ENCODE results near the gene USP40. TPM values are rescaled to one million over a fixed set of nuclear protein-coding genes. Genes with fewer than 3 reads are reported as not detected.

USP40 gene
- total RNA-seq, 2 experiments from 2014 or later: 0.51 to 1.7 TPM

- no peak overlapping the region for H3K4me3 ChIP-seq (ENCODE audit: low read depth, low read length, poor library complexity, severe bottlenecking)
- BruUV-seq (replicated peaks): no TSS peak
- no peak overlapping the region for H3K27ac ChIP-seq (ENCODE audit: low read depth, low read length, poor library complexity, severe bottlenecking)
- ChIA-PET CTCF (ENCODE audit: unreplicated experiment) (no interaction called here), POLR2A (interaction anchor here (0.7 kb wide), 1 partner anchor 176 kb away, joined by 4 read pairs; no protein-coding TSS in a partner anchor)
- H2AFZ ChIP-seq (ENCODE audit: low read length): no peak overlapping the region
- no peak for DNase-seq (ENCODE audit: low spot score)
- no peak for TF ChIP-seq EZH2phosphoT487 (IDR thresholded peaks at IDR 0.05; ENCODE audit: borderline replicate concordance, low read depth, low read length)
- no peak for TF ChIP-seq CTCF (conservative IDR thresholded peaks at IDR 0.05; ENCODE audit: low read length)
- no peaks in the 10 kb centered on the region for H3K9me3 ChIP-seq (ENCODE audit: low read length)
- no peaks in the 10 kb centered on the region for H3K79me2 ChIP-seq (ENCODE audit: insufficient read depth, low read depth, low read length)
- intact Hi-C loops (cut with micrococcal nuclease; ENCODE audit: unreplicated experiment): no loop called here
- H3K9me2 ChIP-seq (ENCODE audit: insufficient read depth, low read length): no peaks in the 10 kb centered on the region
- no peaks in the 10 kb centered on the region for H4K20me1 ChIP-seq (ENCODE audit: insufficient read depth, low read length)
- H3K36me3 ChIP-seq (ENCODE audit: insufficient read depth, low read length): peaks cover 93% of the 10 kb centered on the region
- H3K4me2 ChIP-seq (ENCODE audit: low read length): no peak overlapping the region
- no peaks in the 10 kb centered on the region for H3K4me1 ChIP-seq (ENCODE audit: insufficient read depth, low read length, poor library complexity, severe bottlenecking)
Measured at GRCh38 chr2:233458826-233459225, 107.8 kb downstream of the USP40 start.

GRCh38 chr2:233458031-233458610 lies 108.5 kb downstream of the USP40 start:
- ChIA-PET CTCF (ENCODE audit: unreplicated experiment) (no interaction called here), POLR2A (interaction anchor here (0.7 kb wide), 1 partner anchor 176 kb away, joined by 4 read pairs; no protein-coding TSS in a partner anchor)
- H3K4me2 ChIP-seq (ENCODE audit: low read length): no peak overlapping the region
- no peak overlapping the region for H3K4me3 ChIP-seq (ENCODE audit: low read depth, low read length, poor library complexity, severe bottlenecking)
- no peak for DNase-seq (ENCODE audit: low spot score)
- no peaks in the 10 kb centered on the region for H3K9me2 ChIP-seq (ENCODE audit: insufficient read depth, low read length)
- no peaks in the 10 kb centered on the region for H3K4me1 ChIP-seq (ENCODE audit: insufficient read depth, low read length, poor library complexity, severe bottlenecking)
- no peak overlapping the region for H2AFZ ChIP-seq (ENCODE audit: low read length)
- no peaks in the 10 kb centered on the region for H3K79me2 ChIP-seq (ENCODE audit: insufficient read depth, low read depth, low read length)
- BruUV-seq (replicated peaks): no TSS peak
- TF ChIP-seq EZH2phosphoT487 (IDR thresholded peaks at IDR 0.05; ENCODE audit: borderline replicate concordance, low read depth, low read length): no peak
- TF ChIP-seq CTCF (conservative IDR thresholded peaks at IDR 0.05; ENCODE audit: low read length): no peak
- no peak overlapping the region for H3K27ac ChIP-seq (ENCODE audit: low read depth, low read length, poor library complexity, severe bottlenecking)
- H4K20me1 ChIP-seq (ENCODE audit: insufficient read depth, low read length): no peaks in the 10 kb centered on the region
- no peaks in the 10 kb centered on the region for H3K9me3 ChIP-seq (ENCODE audit: low read length)
- peaks cover 93% of the 10 kb centered on the region for H3K36me3 ChIP-seq (ENCODE audit: insufficient read depth, low read length)
- intact Hi-C loops (cut with micrococcal nuclease; ENCODE audit: unreplicated experiment): no loop called here

GRCh38 chr2:233457356-233457755 lies 109.2 kb downstream of the USP40 start:
- H3K36me3 ChIP-seq (ENCODE audit: insufficient read depth, low read length): peaks cover 93% of the 10 kb centered on the region
- no peak overlapping the region for H2AFZ ChIP-seq (ENCODE audit: low read length)
- H4K20me1 ChIP-seq (ENCODE audit: insufficient read depth, low read length): no peaks in the 10 kb centered on the region
- no peaks in the 10 kb centered on the region for H3K79me2 ChIP-seq (ENCODE audit: insufficient read depth, low read depth, low read length)
- H3K27ac ChIP-seq (ENCODE audit: low read depth, low read length, poor library complexity, severe bottlenecking): no peak overlapping the region
- no peak overlapping the region for H3K4me3 ChIP-seq (ENCODE audit: low read depth, low read length, poor library complexity, severe bottlenecking)
- POLR2A ChIA-PET: interaction anchor here (0.5 kb wide), 1 partner anchor 178 kb away, joined by 3 read pairs; no protein-coding TSS in a partner anchor
- intact Hi-C loops (cut with micrococcal nuclease; ENCODE audit: unreplicated experiment): no loop called here
- no peak for DNase-seq (ENCODE audit: low spot score)
- no peaks in the 10 kb centered on the region for H3K9me2 ChIP-seq (ENCODE audit: insufficient read depth, low read length)
- CTCF ChIA-PET (ENCODE audit: unreplicated experiment): no interaction called here
- H3K9me3 ChIP-seq (ENCODE audit: low read length): no peaks in the 10 kb centered on the region
- TF ChIP-seq CTCF (conservative IDR thresholded peaks at IDR 0.05; ENCODE audit: low read length) (no peak), EZH2phosphoT487 (IDR thresholded peaks at IDR 0.05; ENCODE audit: borderline replicate concordance, low read depth, low read length) (no peak)
- no peaks in the 10 kb centered on the region for H3K4me1 ChIP-seq (ENCODE audit: insufficient read depth, low read length, poor library complexity, severe bottlenecking)
- no TSS peak for BruUV-seq (replicated peaks)
- no peak overlapping the region for H3K4me2 ChIP-seq (ENCODE audit: low read length)
